K562 (cell line): ENCODE results near the gene DEDD2. TPM values are rescaled to one million over a fixed set of nuclear protein-coding genes. Genes with fewer than 3 reads are reported as not detected.

Experiments used
- CTBP1 ChIP-seq: fragments of 450-650 bp; IDR thresholded peaks from 2 replicates; pipeline ENCODE4 v1.6.1; 2016; ENCODE audit warnings: borderline replicate concordance
- KLF6 ChIP-seq: fragments of 250-450 bp; sonication (Bioruptor Pico); IDR thresholded peaks from 2 replicates; pipeline ENCODE4 v1.4.0; 2020; ENCODE audit warnings: mild to moderate bottlenecking, moderate library complexity, borderline replicate concordance
- PHF20 ChIP-seq: fragments of 450-650 bp; IDR thresholded peaks from 2 replicates; pipeline ENCODE4 v1.6.1; 2018; ENCODE audit not compliant: partially characterized antibody
- ZNF407 ChIP-seq: fragments of 450-650 bp; IDR thresholded peaks from 2 replicates; pipeline ENCODE4 v1.6.1; 2016; ENCODE audit warnings: low read depth
- ZNF740 ChIP-seq, 3 experiments: fragments of 200-800 bp in 1 of 3; sonication (Bioruptor generic) in 1 of 3; sonication (generic) in 1 of 3; formaldehyde crosslinking in 1 of 3; IDR thresholded peaks; 2 replicates each; pipeline versions ENCODE4 v1.6.1 to v1.8.0; 2016 to 2022; ENCODE audit warnings: mild to moderate bottlenecking in 2 of 3, missing compliant biosample characterization in 2 of 3, missing genetic modification characterization in 2 of 3, missing genetic modification reagents in 1 of 3
- polyA plus RNA-seq, 8 experiments: library from polyadenylated mRNA; depleted of rRNA in 4 of 8; stranded (reverse) in 5 of 8; unstranded in 3 of 8; fragments of >200 nt; fragmentation: Nextera tagmentation in 2 of 8; fragmentation: Illumina TruSeq in 1 of 8; extraction: Ambion mirVana in 2 of 8; extraction: Trizol in 1 of 8; gene quantifications; 2 replicates each; pipeline versions ENCODE4 v1.2.1 to v1.2.3, GENCODE V29; 2011 to 2014; ENCODE audit warnings: inconsistent platforms in 1 of 8, missing spikeins in 1 of 8
- total RNA-seq, 7 experiments: library from RNA; depleted of rRNA in 6 of 7; stranded (reverse); fragments of >200 nt in 6 of 7; fragmentation: Illumina TruSeq in 2 of 7; extraction: Trizol in 2 of 7; gene quantifications; 2 replicates each; pipeline versions ENCODE4 v1.2.1 to v1.2.3, GENCODE V29; 2011 to 2021; ENCODE audit warnings: low replicate concordance in 1 of 7

Gene DEDD2
- total and polyA plus RNA-seq, 9 of the 15 experiments (the other 6 are each of a cell fraction or from before 2014, with no cell fraction given): 4.3 to 43.0 (median 29.2) TPM

- TF ChIP-seq ZNF740 (CRISPR knock-in tag; IDR thresholded peaks at IDR 0.05) (peak; percentile 90), ZNF740 (tag; IDR thresholded peaks at IDR 0.05) (peak in 1 of 2 experiments; percentile 83; a peak in 2 of 4 replicates), ZNF407 (no peak), KLF6 (CRISPR knock-in tag) (no peak), CTBP1 (0 out of 2 replicates have a peak, but pooled peaks have one; percentile 27), PHF20 (no peak)
Measured at GRCh38 chr19:42252365-42253244, 35.1 kb upstream of the DEDD2 start (continued).
